Stimulated activated CD8-positive, alpha-beta memory T cell treated with anti-CD3 and anti-CD28 coated beads, Interleukin-12 subunit alpha, Interleukin-12 subunit beta, amount 100 ng/mL, for 24 hours (primary cell): ENCODE data around the gene NPBWR2.
"Not testable (repeated sequence)": the region's sequence is repeated elsewhere in the genome, so short reads cannot be mapped to it uniquely, and the experiment has no call there.

Experiments used
- DNase-seq: peaks from one replicate; pipeline ENCODE4 v3.0.0-alpha.2; 2020; ENCODE audit errors: extremely low read depth

NPBWR2 gene

DNA sequence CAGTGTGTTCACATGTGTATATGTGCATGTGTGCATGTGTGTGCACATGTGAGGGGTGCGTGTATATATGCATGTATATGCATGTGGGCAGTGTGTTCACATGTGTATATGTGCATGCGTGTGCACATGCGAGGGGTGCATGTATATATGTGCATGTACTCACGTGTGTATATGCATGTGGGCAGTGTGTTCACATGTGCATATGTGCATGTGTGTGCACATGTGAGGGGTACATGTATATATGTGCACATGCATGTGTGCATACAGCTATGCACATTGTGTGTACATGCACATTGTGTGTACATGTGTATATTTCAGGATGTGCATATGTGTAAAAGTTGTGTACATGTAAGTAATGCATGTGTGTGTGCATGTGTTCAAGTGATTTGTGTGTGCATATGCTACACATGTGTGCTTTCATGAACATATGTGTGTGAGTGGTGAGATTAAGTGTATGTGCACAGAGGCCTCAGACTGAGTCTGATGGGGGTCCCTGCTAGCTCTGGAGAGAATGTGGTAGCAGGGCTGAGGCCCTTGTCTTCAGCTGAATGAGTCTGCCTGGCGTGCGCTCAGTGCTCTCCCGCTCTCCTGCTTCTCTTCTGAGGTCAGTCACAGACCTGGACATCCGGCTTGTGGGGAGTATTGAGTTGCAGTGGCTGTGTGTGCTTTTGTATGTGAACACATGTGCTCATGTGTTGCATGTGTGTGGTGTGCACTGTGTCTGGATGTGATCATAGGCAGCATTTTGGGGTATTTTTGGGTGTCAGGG is 37.0 kb upstream of the NPBWR2 start:
- DNase-seq: no peak

DNA sequence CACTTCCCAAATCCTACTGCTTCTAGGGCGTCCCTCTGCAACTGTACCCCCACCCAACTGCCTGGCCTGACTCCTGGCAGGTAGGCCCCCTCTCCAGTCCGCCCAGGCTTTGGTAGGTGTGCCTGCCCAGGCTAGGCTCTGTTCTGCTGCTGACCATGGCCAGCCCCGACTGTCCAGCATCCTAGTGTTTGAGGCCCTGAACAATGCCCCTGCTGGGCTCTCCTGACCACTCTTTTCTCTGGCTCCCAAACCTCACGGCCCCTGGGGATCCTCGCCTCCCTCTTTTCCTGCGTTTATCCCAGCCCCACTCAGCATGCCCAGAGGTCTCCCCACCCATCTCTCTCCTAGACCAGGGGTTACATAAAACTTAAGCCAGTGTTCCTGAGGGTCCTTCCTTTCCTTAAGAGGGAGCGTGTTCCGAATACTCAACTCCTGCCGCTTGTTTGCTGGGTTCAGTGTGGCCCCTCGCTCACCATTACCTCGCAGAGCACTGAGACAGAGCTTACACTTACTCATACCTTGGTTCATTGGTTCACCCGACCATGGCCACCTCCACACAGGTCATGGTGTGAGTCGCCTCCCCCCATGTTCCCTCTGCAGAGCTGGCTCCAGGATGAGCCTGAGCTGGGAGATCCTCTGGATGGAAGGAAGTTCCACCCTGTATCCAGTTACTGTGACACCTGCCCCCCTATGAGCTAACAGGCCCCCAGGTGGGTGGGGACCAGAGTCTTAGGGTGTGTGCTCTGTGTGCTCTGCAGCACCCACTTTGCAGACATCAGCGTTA is 35.8 kb upstream of the NPBWR2 start:
- no peak for DNase-seq

DNA sequence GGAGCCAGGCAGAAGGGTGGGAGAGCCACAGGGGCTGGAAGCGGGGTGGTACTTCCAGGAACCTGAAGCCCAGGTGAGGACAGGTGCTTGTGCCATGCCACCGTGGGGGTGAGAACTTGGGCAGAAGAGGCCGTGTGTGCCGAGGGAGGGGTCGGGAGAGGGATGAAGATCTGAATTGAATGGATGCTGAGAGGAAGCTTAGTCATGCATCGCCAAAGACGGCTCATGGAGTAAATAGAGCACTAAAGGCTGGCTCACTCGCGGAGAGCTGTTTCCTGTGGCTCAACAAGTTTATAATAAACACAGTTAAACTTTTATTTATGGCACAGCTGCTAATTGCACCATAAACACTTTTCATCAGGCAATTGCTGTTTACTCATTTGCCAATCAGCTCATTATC is 35.2 kb upstream of the NPBWR2 start:
- DNase-seq: no peak

DNA sequence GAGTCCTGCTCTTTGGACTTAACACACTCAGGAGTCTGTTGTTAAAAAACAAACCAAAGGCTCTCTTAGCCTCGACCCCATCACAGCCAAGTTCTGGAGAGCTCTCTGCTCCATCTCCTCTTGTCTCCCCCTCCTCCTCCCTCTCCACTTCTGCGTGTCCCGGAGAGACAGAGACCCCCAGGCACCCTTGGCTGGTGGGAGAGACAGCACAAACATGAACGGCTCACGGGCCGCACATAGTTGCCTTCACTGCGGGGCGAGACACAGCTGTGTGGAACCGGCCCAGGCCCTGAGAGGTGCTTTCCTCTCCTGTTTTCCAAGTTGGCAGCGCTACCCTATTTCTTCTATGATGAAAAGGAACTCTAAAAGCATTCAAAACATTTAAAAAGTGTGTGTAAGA is 33.6 kb upstream of the NPBWR2 start:
- no peak for DNase-seq

DNA sequence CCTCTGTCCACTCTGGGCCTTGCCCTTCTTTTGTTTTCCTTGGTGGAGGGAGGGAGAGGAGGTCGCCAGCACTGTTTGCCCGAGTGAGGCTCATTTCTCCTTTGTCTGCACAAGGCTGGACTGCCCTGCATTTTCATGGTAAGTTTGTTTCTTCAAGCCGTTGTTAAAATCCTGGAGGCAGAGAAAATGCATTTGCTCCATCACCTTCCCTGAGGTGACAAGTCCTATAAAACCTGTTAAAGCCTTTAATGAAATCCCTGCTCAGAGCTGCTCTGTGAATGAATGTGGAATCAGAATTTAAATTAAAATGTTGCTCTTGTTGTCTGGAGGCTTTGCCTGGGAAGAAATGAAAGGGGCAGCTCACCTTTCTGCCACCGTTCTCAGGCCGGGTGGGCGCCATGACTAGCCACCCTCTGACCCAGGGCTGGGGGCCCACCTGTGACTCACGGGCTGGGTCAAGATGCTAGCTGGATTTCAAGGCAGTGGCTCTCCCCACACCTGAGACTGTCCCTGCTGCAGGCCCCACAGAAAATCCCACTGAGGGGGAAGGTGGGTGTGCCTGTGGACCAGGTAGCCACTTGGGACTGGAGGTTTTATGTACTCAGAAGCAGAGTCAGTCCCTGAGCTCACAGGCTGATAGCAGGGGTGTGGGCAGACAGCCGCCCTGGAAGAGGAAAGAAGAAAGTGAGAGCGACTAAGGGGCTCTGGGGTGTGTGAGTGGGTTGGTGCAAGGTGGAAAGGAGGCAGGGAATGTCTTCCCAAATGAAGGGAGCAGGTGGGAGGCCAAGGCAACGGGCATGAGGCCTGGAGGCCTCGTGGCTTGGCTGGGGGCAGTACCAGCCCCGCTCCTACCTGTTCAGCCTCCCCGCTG is 32.9 kb upstream of the NPBWR2 start:
- no peak for DNase-seq

DNA sequence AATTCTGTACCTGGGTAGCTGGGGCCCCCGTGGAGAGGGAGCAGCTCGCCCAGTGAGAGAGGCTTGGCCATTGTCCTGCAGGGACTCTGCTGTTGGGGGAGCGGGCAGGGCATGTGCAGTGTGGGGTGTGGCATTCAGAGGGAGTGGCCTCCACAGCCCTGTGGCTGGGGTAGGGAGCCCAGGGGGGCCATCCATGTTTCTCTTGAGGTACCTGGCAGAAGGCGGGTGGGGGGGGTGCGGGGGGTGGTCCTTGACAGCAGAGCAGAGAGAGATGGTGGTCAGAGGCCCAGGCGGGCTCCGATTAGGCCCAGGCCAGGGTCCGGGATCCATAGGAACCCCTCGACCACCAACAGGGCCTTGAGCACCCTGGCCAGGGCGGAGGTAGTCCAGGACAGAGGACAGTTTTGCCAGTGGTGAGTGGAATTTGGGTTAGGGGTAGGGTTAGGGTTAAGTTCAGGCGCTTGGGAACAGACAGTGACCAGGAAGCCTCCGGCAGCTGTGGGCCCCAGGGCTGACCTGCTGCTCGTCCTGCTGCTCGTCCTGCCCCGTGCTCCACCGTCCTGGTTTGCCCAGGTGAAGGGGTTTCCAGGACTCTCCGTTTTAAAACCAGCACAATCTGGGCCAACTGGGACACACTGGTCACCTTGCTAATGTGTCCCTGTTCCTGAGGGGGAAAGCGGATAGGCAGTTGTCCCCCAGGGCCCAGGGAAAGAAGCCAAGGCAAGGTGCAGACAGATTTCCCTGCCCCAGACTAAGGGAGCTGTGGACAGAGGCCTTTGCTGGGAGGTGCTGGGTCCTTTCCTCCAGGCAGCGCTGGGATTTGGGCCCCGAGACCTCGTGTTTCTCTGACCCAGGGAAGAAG is 32.1 kb upstream of the NPBWR2 start:
- DNase-seq: no peak

DNA sequence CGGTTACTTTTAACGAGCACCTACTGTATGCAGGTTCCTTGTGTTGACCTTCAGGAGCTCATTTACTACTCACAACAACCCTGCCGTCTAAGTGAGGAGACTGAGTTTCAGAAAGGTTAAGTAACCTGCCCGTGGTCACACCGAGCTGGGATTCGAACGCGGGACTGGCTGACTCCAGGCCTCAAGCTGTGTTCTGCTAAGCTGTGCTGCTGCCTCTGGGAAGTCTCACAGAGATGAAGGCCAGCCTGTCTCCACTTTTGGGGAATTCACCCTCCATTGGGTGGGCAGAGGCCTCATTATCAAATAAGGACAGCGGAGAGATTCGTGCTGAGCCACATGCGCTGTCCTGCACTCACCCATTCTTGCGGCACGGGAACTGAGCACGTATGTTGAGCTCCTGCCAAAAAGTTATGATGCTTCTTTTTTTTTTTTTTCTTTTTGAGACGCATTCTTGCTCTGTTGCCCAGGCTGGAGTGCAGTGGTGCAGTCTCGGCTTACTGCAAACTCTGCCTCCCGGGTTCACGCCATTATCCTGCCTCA is 31.0 kb upstream of the NPBWR2 start:
- no peak for DNase-seq

DNA sequence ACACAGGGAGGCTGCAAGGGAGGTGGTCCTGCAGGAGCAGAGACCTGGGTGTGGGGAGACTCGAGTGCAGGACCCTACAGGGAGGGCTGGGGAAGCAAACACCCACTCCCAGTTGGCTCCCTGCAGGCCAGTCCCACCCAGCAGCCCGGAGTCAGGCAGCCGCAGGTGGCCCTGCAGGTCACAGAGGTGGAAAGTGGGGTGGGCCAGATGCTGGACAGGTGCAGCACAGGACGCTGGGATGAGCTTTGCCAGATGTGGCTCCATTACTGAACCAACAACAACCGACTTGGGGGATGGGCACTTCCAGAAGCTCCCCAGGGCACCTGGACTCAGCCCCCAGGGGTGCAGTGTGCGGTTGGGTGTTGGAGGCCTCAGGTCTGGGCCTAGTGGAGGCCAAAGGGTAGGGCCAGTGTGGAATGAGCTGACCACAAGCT is 30.2 kb upstream of the NPBWR2 start:
- DNase-seq: no peak

DNA sequence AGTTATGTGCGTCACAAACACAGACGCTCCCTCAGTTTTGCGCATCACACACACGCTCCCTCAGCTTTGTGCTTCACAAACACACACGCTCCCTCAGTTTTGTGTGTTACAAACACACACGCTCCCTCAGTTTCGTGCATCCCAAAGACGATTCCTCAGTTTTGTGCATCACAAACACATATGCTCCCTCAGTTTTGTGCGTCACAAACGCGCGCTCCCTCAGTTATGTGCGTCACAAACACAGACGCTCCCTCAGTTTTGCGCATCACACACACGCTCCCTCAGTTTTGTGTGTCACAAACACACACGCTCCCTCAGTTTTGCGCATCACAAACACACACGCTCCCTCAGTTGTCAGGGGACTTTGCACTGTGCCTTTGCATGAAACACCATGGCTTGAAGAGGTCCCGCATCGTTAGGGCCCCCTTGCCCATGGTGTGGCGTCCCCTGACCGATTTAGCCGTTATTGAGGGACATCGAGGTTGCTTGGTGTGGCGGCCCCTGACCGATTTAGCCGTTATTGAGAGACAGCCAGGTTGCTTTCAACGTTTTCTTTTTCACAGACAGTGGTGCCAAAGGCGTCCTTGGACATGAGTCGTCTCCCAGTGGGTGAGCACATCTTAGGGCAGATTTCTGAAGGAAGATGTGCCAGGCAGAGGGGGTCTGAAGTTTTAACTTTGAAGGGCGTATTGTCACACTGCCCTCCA is 28.8 kb upstream of the NPBWR2 start:
- no peak for DNase-seq

DNA sequence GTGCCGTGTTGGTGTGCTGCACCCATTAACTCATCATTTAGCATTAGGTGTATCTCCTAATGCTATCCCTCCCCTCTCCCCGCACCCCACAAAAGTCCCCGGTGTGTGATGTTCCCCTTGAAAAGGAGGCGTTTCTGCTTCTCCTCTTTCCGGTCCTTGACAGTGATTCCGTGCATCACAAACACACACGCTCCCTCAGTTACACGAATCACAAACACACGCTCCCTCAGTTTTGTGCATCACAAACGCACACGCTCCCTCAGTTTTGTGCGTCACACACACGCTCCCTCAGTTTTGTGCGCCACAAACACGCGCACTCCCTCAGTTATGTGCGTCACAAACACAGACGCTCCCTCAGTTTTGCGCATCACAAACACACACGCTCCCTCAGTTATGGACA is 27.4 kb upstream of the NPBWR2 start:
- not testable (repeated sequence) for DNase-seq

DNA sequence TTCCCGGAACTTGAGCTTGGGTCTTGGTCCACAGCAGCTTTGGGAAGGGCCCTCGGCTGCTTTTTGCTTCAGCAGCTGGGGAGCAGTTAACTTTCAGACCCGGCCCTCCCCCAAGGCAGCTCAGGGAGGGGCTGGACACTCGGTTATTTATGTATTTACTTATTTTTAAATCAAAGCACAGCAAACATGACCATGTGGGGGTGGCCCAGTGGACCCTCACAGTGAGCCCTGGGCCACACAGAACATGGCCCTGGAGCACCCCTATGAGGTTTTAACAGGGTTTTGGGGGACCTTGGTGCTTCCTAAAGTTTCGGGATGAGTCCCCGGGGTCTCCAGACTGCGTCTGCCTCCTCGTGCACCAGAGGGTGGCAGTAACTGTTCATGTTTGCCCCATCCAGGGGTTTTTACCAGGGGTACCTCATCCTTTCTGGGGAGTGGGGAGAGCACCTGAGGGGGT is 26.6 kb upstream of the NPBWR2 start:
- no peak for DNase-seq

DNA sequence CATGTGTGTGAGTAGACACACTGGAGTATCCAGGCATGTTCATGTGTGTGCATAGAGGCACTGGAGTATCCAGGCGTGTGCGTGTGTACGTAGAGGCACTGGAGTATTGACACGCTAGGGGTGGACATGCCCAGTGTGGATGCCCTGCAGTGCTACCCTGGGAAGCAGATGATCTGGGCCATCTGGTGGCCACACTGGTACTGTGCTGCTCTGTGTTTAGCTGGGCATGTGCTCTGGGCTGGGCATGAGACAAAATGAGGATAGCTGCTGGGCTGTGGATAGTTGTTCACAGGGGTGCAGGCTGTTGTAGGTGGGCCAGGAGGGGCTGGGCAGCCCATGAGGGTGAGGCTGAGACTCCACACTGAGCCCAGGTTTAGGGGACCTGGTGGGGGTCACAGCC is 24.0 kb upstream of the NPBWR2 start:
- DNase-seq: no peak

DNA sequence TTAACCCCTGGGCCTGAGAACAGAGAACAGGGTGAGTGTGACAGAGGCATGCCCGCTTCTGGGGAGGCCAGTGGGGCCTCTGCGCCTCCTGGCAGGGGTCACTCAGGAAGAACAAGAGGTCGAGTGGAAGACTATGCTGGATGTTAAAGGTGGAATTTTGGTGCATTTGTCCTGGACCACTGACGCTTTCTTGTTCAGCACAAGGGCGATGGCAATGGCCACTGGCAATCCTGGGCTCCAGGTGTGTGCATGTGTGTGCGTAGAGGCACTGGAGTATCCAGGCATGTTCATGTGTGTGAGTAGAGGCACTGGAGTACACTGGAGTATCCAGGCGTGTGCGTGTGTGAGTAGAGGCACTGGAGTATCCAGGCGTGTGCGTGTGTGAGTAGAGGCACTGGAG is 23.5 kb upstream of the NPBWR2 start:
- no peak for DNase-seq

DNA sequence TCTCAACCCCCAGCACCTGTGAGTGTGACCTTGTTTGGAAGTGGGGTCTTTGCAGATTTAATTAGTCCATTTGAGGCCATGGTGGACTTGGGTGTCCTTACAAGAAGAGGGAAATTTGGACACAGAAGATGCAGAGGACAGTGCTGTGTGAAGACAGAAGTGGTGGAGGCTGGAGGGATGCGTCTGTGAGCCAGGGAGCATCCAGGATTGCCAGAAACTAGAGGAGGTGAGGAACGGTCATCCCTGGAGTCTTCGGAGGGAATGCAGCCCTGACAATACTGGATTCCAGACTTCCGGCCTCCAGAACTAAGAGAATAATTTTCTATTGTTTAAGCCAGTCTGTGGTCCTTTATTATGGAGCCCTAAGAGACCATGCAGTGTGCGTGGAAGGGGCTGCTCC is 22.9 kb upstream of the NPBWR2 start:
- DNase-seq: no peak

DNA sequence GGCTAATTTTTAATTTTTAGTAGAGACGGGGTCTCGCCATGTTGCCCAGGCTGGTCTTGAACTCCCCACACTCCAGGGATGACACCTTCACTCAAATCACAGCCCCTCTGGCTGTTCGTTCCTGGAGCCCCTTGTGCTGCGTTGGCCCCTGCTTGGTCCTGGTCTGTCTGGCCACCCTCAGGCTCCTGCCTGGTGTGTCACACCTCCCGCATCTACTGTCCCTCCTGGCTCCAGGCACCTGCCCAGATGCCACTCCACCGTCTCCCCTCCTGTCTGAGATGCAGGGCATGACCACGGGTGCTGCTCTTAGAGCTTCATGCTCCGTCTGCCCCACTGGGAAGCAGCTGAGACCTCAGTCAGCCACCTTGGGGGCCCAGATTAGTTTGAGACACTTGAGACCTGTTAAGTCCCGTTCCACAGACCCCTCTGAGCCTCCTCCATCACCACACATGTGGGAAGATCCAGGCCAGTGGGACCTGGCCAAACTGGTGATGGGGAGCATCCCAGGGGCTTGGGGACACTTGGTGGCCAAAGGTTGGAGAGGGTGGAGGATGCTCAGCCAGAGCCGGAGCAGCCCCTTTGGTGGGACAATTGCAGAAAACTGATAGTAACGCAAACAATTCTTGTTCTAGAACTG is 21.9 kb upstream of the NPBWR2 start:
- DNase-seq: no peak

DNA sequence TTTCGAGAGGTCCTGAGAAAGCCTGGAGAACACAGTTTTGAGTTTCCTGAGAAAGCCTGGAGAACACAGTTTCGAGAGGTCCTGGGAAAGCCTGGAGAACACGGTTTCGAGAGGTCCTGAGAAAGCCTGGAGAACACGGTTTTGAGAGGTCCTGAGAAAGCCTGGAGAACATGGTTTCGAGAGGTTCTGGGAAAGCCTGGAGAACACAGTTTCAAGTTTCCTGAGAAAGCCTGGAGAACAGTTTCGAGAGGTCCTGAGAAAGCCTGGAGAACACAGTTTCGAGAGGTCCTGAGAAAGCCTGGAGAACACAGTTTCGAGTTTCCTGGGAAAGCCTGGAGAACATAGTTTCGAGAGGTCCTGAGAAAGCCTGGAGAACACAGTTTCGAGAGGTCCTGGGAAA is 16.2 kb upstream of the NPBWR2 start:
- DNase-seq: not testable (repeated sequence)

DNA sequence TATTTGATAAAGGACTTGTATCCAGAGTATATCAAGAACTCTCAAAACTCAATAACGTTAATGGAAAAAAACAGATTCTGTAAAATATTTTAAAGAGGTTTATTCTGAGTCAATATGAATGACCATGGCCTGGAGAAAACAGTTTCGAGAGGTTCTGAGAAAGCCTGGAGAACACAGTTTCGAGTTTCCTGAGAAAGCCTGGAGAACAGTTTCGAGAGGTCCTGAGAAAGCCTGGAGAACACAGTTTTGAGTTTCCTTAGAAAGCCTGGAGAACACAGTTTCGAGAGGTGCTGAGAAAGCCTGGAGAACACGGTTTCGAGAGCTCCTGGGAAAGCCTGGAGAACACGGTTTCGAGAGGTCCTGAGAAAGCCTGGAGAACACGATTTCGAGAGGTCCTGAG is 15.6 kb upstream of the NPBWR2 start:
- DNase-seq: not testable (repeated sequence)

DNA sequence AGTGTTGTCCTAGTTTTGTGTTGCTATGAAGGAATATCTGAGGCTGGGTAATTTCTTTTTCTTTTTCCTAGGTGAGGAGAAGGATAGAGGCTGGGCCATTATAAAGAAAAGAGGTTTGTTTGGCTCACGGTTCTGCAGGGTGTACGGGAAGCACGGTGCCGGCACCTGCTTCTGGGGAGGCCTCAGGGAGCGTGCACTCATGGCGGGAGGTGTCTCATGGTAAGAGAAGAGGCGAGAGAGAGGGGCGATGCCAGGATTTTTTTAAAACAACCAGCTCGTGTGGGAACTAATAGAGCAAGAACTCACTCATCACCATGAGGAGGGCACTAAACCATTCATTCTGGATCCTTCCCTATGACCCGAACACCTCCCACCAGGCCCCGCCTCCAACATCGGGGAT is 14.2 kb upstream of the NPBWR2 start:
- no peak for DNase-seq

DNA sequence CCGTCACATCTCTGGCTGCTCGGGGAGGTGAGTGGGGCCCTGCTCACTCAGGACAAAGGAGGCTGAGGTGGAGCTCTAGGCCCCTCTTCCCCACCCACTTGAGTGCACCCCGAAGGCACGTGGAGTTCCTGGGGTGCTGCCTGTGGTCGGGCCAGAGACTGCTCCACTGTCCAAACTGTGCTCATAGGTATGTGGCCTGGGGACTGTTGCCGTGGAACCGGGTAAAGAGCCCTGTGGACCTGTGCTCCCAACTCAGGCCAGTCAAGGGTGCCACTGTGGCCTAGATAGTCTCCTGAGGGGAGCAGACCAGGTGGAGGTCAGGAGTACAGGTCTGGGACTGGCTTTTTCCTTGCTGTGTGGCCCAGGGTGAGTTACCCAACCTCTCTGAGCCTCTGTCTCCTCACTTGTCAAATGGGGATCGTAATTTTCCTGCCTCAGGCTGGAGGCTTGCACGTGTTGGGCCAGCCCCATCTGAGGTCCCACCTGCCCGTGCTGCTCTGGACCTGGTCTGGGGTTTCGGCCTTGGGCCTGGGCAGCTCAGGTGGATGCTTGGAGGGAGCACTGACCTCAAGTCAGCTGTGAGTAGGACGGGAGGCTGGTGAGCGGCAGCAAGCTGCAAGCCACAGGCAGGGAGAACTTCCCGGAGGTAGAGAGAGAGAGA is 12.4 kb upstream of the NPBWR2 start:
- no peak for DNase-seq
